K562 (cell line): Measurements from ENCODE around the gene PPT2. TPM values are rescaled to one million over a fixed set of nuclear protein-coding genes. Genes with fewer than 3 reads are reported as not detected.

ENCODE experiments used
- EGR1 ChIP-seq: fragments of 450-650 bp; conservative IDR thresholded peaks from 2 replicates; pipeline ENCODE4 v1.6.1; 2017; ENCODE audit warnings: mild to moderate bottlenecking
- MIER1 ChIP-seq: fragments of 450-650 bp; IDR thresholded peaks from 2 replicates; pipeline ENCODE4 v1.6.1; 2016; ENCODE audit warnings: antibody characterized with exemption, mild to moderate bottlenecking, low read depth
- NFIC ChIP-seq: fragments of 450-650 bp; IDR thresholded peaks from 2 replicates; pipeline ENCODE4 v1.6.1; 2017; ENCODE audit warnings: mild to moderate bottlenecking, inconsistent platforms
- NR4A1 ChIP-seq, 2 experiments: fragments of 250-450 bp in 1 of 2; fragments of 450-650 bp in 1 of 2; sonication (Bioruptor Pico) in 1 of 2; IDR thresholded peaks; 2 replicates each; pipeline versions ENCODE4 v1.4.0 to v1.6.1; 2016 to 2020; ENCODE audit warnings: mild to moderate bottlenecking in 2 of 2, missing compliant biosample characterization in 1 of 2, missing genetic modification characterization in 1 of 2, moderate library complexity in 1 of 2
- SIN3A ChIP-seq, 2 experiments: fragments of 150-350 bp in 1 of 2; IDR thresholded peaks; 2 replicates each; pipeline ENCODE4 v1.6.1; 2011 to 2016; ENCODE audit warnings: borderline replicate concordance in 2 of 2, low read depth in 2 of 2, low read length in 2 of 2, mild to moderate bottlenecking in 2 of 2, moderate library complexity in 2 of 2; ENCODE audit not compliant: control insufficient read depth in 1 of 2
- SMARCC2 ChIP-seq: fragments of 450-650 bp; IDR thresholded peaks from 2 replicates; pipeline ENCODE4 v1.6.1; 2017; ENCODE audit warnings: antibody characterized with exemption, moderate library complexity, mild to moderate bottlenecking, low read depth
- SRSF1 ChIP-seq: fragments of 200-400 bp; formaldehyde crosslinking; IDR thresholded peaks from 2 replicates; pipeline ENCODE4 v1.6.1; 2017; ENCODE audit warnings: mild to moderate bottlenecking, low read depth, low read length, moderate library complexity
- ZEB2 ChIP-seq: fragments of 450-650 bp; IDR thresholded peaks from 2 replicates; pipeline ENCODE4 v1.6.1; 2016
- ZNF224 ChIP-seq: sonication (generic); formaldehyde crosslinking; IDR thresholded peaks from 2 replicates; pipeline ENCODE4 v1.8.0; 2022; ENCODE audit warnings: mild to moderate bottlenecking, missing genetic modification reagents
- ZNF79 ChIP-seq: fragments of 250-450 bp; sonication (Bioruptor Pico); IDR thresholded peaks from 2 replicates; pipeline ENCODE4 v1.4.0; 2020; ENCODE audit warnings: low read depth, mild to moderate bottlenecking, moderate library complexity
- polyA plus RNA-seq, 8 experiments: library from polyadenylated mRNA; depleted of rRNA in 4 of 8; stranded (reverse) in 5 of 8; unstranded in 3 of 8; fragments of >200 nt; fragmentation: Nextera tagmentation in 2 of 8; fragmentation: Illumina TruSeq in 1 of 8; extraction: Ambion mirVana in 2 of 8; extraction: Trizol in 1 of 8; gene quantifications; 2 replicates each; pipeline versions ENCODE4 v1.2.1 to v1.2.3, GENCODE V29; 2011 to 2014; ENCODE audit warnings: inconsistent platforms in 1 of 8, missing spikeins in 1 of 8
- total RNA-seq, 7 experiments: library from RNA; depleted of rRNA in 6 of 7; stranded (reverse); fragments of >200 nt in 6 of 7; fragmentation: Illumina TruSeq in 2 of 7; extraction: Trizol in 2 of 7; gene quantifications; 2 replicates each; pipeline versions ENCODE4 v1.2.1 to v1.2.3, GENCODE V29; 2011 to 2021; ENCODE audit warnings: low replicate concordance in 1 of 7
- TF ChIP-seq, protein P1 (sequence below), 3 experiments: IDR thresholded peaks in 2 of 3; conservative IDR thresholded peaks in 1 of 3; 2 replicates each; pipeline ENCODE4 v1.5.1; 2011 to 2012; ENCODE audit warnings: low read length in 3 of 3, mild to moderate bottlenecking in 3 of 3, control low read depth in 2 of 3, improper control_type of control experiment in 1 of 3, inconsistent platforms in 1 of 3, low read depth in 1 of 3, mixed read lengths in 1 of 3, moderate library complexity in 1 of 3; ENCODE audit not compliant: insufficient read depth in 2 of 3
- TF ChIP-seq, protein P2 (sequence below): fragments of 450-650 bp; IDR thresholded peaks from 2 replicates; pipeline ENCODE4 v1.6.1; 2018; ENCODE audit not compliant: partially characterized antibody
- TF ChIP-seq, protein P3 (sequence below), 2 experiments: IDR thresholded peaks; 2 replicates each; pipeline ENCODE4 v1.6.1; 2012; ENCODE audit warnings: improper control_type of control experiment in 2 of 2, low read depth in 2 of 2, low read length in 2 of 2, borderline replicate concordance in 1 of 2
- TF ChIP-seq, protein P4 (sequence below): fragments of 200-800 bp; sonication (Bioruptor generic); IDR thresholded peaks from 2 replicates; pipeline ENCODE4 v1.6.1; 2017; ENCODE audit warnings: missing genetic modification characterization, missing compliant biosample characterization

Gene PPT2
- total and polyA plus RNA-seq, 9 of the 15 experiments (the other 6 are each of a cell fraction or from before 2014, with no cell fraction given): 27.4 to 98.8 (median 69.9) TPM

DNA sequence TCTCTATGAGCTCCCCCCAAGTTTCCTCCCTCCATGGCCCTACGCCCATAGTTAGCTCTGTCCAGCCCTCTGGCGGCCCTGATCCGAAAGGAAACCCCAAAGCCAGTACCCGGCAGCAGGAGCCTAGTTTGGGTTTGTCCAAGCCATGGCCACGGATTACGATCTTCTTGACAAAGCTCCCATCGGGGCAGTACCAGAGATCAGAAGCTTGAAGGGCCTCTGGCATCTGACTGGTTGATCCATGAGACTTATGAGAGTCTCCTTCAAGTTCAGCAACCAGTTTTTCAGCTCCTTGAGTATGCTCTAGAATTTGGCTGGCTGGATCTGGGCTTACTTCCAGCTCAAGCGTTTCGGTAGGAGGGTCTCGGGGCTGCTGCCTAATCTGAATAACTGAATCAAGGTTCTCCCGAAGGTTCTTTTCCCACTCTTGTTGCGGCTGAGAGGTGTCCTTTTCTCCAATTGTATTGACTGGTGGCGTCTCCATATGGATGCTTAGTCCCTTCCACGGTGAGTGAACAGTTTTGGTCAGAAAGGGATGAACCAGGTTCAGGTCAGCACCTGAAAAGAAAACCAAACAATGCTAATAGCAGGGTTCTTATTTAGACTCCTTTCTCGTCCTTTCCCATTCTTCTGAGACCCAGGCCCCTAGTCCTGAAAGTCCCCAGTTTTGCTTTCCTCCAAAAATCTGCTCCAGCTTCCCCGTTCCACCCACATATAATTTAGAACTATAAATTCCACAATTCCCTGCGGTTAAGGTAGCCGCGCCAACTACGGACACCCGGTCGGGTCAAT lies 24.4 kb upstream of the PPT2 start (continued):
- TF ChIP-seq, protein P1, sequence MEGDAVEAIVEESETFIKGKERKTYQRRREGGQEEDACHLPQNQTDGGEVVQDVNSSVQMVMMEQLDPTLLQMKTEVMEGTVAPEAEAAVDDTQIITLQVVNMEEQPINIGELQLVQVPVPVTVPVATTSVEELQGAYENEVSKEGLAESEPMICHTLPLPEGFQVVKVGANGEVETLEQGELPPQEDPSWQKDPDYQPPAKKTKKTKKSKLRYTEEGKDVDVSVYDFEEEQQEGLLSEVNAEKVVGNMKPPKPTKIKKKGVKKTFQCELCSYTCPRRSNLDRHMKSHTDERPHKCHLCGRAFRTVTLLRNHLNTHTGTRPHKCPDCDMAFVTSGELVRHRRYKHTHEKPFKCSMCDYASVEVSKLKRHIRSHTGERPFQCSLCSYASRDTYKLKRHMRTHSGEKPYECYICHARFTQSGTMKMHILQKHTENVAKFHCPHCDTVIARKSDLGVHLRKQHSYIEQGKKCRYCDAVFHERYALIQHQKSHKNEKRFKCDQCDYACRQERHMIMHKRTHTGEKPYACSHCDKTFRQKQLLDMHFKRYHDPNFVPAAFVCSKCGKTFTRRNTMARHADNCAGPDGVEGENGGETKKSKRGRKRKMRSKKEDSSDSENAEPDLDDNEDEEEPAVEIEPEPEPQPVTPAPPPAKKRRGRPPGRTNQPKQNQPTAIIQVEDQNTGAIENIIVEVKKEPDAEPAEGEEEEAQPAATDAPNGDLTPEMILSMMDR (IDR thresholded peaks at IDR 0.05 in 2 of 3, conservative IDR thresholded peaks at IDR 0.05 in 1 of 3; ENCODE audit: insufficient read depth in 2 of 3, low read depth in 1 of 3, low read length in 3 of 3): peak; percentile 39 to 50 (median 39); a peak in 5 of 6 replicates
- TF ChIP-seq NFIC (peak; percentile 31; the same call in 1 of the 2 replicates), MIER1 (peak; percentile 75), SRSF1 (no peak), ZEB2 (peak; percentile 56; the same call in 1 of the 2 replicates), SIN3A (IDR thresholded peaks at IDR 0.05; ENCODE audit: borderline replicate concordance in 2 of 2, control insufficient read depth in 1 of 2, low read depth in 2 of 2, low read length in 2 of 2) (peak in 1 of 2 experiments; percentile 83; a peak in 2 of 4 replicates), NR4A1 (CRISPR knock-in tag; IDR thresholded peaks at IDR 0.05) (0 out of 2 replicates have a peak, but pooled peaks have one; percentile 53), NR4A1 (tag; IDR thresholded peaks at IDR 0.05) (no peak), ZNF224 (0 out of 2 replicates have a peak, but pooled peaks have one; percentile 30), ZNF79 (no peak), SMARCC2 (no peak), EGR1 (peak; percentile 63)
- TF ChIP-seq, protein P2, sequence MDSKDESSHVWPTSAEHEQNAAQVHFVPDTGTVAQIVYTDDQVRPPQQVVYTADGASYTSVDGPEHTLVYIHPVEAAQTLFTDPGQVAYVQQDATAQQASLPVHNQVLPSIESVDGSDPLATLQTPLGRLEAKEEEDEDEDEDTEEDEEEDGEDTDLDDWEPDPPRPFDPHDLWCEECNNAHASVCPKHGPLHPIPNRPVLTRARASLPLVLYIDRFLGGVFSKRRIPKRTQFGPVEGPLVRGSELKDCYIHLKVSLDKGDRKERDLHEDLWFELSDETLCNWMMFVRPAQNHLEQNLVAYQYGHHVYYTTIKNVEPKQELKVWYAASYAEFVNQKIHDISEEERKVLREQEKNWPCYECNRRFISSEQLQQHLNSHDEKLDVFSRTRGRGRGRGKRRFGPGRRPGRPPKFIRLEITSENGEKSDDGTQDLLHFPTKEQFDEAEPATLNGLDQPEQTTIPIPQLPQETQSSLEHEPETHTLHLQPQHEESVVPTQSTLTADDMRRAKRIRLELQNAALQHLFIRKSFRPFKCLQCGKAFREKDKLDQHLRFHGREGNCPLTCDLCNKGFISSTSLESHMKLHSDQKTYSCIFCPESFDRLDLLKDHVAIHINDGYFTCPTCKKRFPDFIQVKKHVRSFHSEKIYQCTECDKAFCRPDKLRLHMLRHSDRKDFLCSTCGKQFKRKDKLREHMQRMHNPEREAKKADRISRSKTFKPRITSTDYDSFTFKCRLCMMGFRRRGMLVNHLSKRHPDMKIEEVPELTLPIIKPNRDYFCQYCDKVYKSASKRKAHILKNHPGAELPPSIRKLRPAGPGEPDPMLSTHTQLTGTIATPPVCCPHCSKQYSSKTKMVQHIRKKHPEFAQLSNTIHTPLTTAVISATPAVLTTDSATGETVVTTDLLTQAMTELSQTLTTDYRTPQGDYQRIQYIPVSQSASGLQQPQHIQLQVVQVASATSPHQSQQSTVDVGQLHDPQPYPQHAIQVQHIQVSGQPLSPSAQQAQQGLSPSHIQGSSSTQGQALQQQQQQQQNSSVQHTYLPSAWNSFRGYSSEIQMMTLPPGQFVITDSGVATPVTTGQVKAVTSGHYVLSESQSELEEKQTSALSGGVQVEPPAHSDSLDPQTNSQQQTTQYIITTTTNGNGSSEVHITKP: peak; percentile 32
- TF ChIP-seq, protein P3, sequence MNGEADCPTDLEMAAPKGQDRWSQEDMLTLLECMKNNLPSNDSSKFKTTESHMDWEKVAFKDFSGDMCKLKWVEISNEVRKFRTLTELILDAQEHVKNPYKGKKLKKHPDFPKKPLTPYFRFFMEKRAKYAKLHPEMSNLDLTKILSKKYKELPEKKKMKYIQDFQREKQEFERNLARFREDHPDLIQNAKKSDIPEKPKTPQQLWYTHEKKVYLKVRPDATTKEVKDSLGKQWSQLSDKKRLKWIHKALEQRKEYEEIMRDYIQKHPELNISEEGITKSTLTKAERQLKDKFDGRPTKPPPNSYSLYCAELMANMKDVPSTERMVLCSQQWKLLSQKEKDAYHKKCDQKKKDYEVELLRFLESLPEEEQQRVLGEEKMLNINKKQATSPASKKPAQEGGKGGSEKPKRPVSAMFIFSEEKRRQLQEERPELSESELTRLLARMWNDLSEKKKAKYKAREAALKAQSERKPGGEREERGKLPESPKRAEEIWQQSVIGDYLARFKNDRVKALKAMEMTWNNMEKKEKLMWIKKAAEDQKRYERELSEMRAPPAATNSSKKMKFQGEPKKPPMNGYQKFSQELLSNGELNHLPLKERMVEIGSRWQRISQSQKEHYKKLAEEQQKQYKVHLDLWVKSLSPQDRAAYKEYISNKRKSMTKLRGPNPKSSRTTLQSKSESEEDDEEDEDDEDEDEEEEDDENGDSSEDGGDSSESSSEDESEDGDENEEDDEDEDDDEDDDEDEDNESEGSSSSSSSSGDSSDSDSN (IDR thresholded peaks at IDR 0.05; ENCODE audit: borderline replicate concordance in 1 of 2, low read depth in 2 of 2, low read length in 2 of 2): peak; percentile 49 to 89; a peak in 2 of 4 replicates
- TF ChIP-seq, protein P4, sequence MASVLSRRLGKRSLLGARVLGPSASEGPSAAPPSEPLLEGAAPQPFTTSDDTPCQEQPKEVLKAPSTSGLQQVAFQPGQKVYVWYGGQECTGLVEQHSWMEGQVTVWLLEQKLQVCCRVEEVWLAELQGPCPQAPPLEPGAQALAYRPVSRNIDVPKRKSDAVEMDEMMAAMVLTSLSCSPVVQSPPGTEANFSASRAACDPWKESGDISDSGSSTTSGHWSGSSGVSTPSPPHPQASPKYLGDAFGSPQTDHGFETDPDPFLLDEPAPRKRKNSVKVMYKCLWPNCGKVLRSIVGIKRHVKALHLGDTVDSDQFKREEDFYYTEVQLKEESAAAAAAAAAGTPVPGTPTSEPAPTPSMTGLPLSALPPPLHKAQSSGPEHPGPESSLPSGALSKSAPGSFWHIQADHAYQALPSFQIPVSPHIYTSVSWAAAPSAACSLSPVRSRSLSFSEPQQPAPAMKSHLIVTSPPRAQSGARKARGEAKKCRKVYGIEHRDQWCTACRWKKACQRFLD (CRISPR knock-in tag): 0 out of 2 replicates have a peak, but pooled peaks have one; percentile 45
